ENCODE measurements around the gene SLC23A1. TPM values are rescaled to one million over a fixed set of nuclear protein-coding genes. Genes with fewer than 3 reads are reported as not detected.

SLC23A1 gene
- total RNA-seq, 4 donors from 2014 or later = not detected

DNA sequence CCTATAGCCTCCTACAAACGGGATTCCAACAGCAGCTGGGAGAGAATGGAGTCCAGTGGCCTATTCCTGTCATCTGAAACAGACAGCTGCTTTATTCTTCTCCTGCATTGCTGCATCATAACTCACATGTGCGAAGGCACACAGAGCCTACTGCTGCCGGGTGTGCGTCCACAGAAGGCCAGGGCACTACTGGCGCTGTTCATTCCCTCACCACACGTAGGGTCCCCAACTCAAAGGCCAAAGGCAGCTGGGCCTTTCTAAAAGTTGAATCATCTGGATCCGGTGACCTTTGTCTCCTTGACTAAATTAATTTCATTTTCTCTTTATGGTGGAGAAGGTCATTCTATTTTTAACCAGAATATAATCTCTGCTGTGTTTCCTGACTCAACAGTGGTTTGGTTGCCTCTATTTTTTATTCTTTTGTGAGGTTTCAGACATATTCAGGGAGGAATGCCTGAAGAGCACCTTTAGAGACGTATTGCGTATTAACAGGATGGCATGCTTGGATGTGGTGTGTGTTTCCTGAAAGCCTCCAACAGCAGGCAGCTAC is 31.6 kb upstream of the SLC23A1 start:
- Histone ChIP-seq H3K27ac (replicated peaks in 1 of 4) (peak overlapping the region; percentile 72 to 84 (median 80)), H3K36me3 (peaks cover 0 to 29% (median 15%) of the 10 kb centered on the region in 4 donors), H3K27me3 (no peaks in the 10 kb centered on the region), H3K9me3 (no peaks in the 10 kb centered on the region), H3K4me1 (peaks cover 61 to 73% (median 67%) of the 10 kb centered on the region in 4 donors), H3K4me3 (no peak overlapping the region)
- intact Hi-C loops (cut with DNase I) = no loop called here
- 35% methylated on average over 8 of the region's 9 CpGs for WGBS
- no peak for DNase-seq (ENCODE audit: extremely low spot score)
- TF ChIP-seq, protein P1, sequence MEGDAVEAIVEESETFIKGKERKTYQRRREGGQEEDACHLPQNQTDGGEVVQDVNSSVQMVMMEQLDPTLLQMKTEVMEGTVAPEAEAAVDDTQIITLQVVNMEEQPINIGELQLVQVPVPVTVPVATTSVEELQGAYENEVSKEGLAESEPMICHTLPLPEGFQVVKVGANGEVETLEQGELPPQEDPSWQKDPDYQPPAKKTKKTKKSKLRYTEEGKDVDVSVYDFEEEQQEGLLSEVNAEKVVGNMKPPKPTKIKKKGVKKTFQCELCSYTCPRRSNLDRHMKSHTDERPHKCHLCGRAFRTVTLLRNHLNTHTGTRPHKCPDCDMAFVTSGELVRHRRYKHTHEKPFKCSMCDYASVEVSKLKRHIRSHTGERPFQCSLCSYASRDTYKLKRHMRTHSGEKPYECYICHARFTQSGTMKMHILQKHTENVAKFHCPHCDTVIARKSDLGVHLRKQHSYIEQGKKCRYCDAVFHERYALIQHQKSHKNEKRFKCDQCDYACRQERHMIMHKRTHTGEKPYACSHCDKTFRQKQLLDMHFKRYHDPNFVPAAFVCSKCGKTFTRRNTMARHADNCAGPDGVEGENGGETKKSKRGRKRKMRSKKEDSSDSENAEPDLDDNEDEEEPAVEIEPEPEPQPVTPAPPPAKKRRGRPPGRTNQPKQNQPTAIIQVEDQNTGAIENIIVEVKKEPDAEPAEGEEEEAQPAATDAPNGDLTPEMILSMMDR (IDR thresholded peaks at IDR 0.05) = no peak
- TF ChIP-seq EP300 (IDR thresholded peaks at IDR 0.05) (no peak), POLR2AphosphoS5 (IDR thresholded peaks at IDR 0.05) (peak in 1 of 2 donors; percentile 35), POLR2A (IDR thresholded peaks at IDR 0.05; ENCODE audit: low read depth) (no peak)

DNA sequence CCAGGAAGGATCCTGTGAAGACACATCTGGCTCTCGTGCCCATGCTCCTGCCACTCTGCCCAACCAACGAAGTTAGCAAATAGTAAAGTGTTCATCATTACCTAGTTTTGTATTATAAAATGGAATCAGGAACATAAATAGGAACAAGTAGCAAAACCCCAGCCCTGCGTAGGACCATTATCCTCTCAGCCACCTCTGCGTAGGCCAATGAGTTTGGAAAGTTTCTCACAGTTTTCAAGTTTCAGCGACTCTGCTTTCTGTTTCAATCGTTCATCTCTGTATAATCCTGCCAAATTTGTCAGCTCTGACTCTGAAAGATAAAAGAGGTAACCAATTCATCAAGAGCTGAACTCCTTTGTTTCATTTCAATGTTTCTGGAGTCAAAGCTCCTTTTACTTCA is 30.9 kb upstream of the SLC23A1 start:
- TF ChIP-seq, protein P1 (IDR thresholded peaks at IDR 0.05) = no peak
- TF ChIP-seq POLR2A (IDR thresholded peaks at IDR 0.05; ENCODE audit: low read depth) (no peak), EP300 (IDR thresholded peaks at IDR 0.05) (no peak), POLR2AphosphoS5 (IDR thresholded peaks at IDR 0.05) (no peak)
- intact Hi-C loops (cut with DNase I) = no loop called here
- Histone ChIP-seq H3K4me1 (peaks cover 54 to 67% (median 60%) of the 10 kb centered on the region in 4 donors), H3K4me3 (no peak overlapping the region), H3K9me3 (no peaks in the 10 kb centered on the region), H3K36me3 (peaks cover 0 to 23% (median 8%) of the 10 kb centered on the region in 4 donors), H3K27ac (replicated peaks in 1 of 4) (peak overlapping the region; percentile 72 to 84 (median 80)), H3K27me3 (no peaks in the 10 kb centered on the region)
- WGBS = 64% methylated on average over 6 of the region's 6 CpGs
- no peak for DNase-seq (ENCODE audit: extremely low spot score)

DNA sequence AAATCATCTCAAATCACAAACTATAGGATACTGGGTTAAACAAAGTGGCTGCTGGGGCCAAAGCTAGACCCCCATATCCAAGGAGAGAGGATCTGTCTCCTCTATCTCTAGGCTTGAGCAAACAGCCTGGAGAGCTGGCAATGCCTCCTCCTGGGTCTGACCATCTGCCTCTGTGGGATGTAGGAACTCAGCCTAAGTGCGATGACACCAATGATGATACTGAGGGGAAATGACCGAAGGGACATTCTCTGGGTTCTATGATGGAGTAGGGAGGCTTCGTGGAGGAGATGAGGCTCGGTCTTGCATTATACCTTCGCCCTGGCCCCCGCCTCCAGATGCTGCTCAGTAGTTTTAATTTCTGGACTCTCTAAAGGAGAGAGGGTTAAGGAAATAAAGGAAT is 30.1 kb upstream of the SLC23A1 start:
- TF ChIP-seq, protein P1 (IDR thresholded peaks at IDR 0.05) = no peak
- TF ChIP-seq EP300 (IDR thresholded peaks at IDR 0.05) = no peak
- no peak overlapping the region for H3K4me3 ChIP-seq
- DNase-seq (ENCODE audit: extremely low spot score) = no peak
- H3K4me1 ChIP-seq = peaks cover 46 to 60% (median 52%) of the 10 kb centered on the region in 4 donors
- peaks cover 0 to 23% (median 5%) of the 10 kb centered on the region in 4 donors for H3K36me3 ChIP-seq
- no peaks in the 10 kb centered on the region for H3K9me3 ChIP-seq
- peak overlapping the region; percentile 72 to 84 (median 80) for H3K27ac ChIP-seq (replicated peaks in 1 of 4)
- intact Hi-C loops (cut with DNase I) = no loop called here
- H3K27me3 ChIP-seq = no peaks in the 10 kb centered on the region
- 98% methylated on average over 6 of the region's 6 CpGs for WGBS

DNA sequence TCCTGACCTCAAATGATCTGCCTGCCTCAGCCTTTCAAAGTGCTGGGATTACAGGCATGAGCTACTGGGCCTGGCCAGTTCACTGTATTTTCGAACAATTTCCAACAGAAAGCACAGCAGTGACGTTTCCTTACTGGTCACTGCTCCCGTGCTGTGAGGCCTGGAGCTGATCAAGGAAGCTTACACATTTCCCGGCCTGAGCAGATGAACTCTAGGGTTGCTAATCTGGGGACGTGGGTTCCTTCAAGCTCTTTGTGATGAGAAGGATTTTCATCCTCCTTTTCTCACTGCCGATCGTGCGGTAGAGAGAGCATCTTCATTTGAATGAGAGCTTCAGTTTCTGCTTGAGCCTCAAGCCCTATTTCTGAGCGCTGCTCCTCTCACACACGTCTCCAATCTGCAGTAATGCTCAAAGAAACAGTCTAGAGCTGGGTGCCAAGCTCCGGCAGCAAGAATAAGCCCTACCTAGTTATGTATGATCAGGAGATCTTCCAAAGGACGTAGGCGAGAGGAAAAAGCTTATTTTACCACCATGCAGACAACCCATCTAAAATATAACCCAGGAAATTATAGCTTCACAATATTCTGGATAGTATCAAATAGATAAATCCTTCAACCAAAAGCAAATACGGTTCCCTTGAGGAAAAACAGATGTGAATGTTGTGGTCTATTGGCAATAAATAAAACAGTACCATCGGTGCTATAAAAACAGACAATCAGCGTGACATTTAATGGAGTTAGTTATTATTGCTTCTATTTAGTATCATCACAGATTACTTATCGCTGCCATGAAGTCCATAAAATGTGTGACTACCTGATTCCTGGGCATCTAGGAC is 28.1 kb upstream of the SLC23A1 start:
- DNase-seq (ENCODE audit: extremely low spot score) = no peak
- no peak for TF ChIP-seq EP300 (IDR thresholded peaks at IDR 0.05)
- TF ChIP-seq POLR2AphosphoS5 (IDR thresholded peaks at IDR 0.05) = peak in 1 of 2 donors; percentile 32
- 75% methylated on average over 17 of the region's 17 CpGs for WGBS
- H3K36me3 ChIP-seq = peaks cover 0 to 23% (median 3%) of the 10 kb centered on the region in 4 donors
- H3K27me3 ChIP-seq = no peaks in the 10 kb centered on the region
- peaks cover 28 to 41% (median 33%) of the 10 kb centered on the region in 4 donors for H3K4me1 ChIP-seq
- intact Hi-C loops (cut with DNase I) = no loop called here
- peak overlapping the region; percentile 30 to 60 (median 43) for H3K27ac ChIP-seq (replicated peaks in 1 of 4)
- no peak overlapping the region for H3K4me3 ChIP-seq
- H3K9me3 ChIP-seq = no peaks in the 10 kb centered on the region

Measured in esophagus muscularis mucosa (tissue), 4 donors.